Transverse colon (tissue), 4 donors: Measurements from ENCODE around the gene PHF21A. TPM values are rescaled to one million over a fixed set of nuclear protein-coding genes. Genes with fewer than 3 reads are reported as not detected.

Experiments
- DNase-seq: peaks from one replicate; pipeline ENCODE4 v3.0.0-alpha.2; 2019
- H3K27ac ChIP-seq, 4 donors: fragments of 200-600 bp; sonication (generic); 2 replicates each; pipeline ENCODE4 v1.5.1; 2016 to 2018; ENCODE audit warnings: inconsistent platforms in 4 of 4
- H3K27me3 ChIP-seq: fragments of 200-600 bp; sonication (generic); 2 replicates; pipeline ENCODE4 v1.5.1; 2017; ENCODE audit warnings: inconsistent platforms
- H3K36me3 ChIP-seq, 4 donors: fragments of 200-600 bp; sonication (generic); 2 replicates each; pipeline ENCODE4 v1.5.1; 2017 to 2019; ENCODE audit warnings: inconsistent platforms in 4 of 4
- H3K4me1 ChIP-seq, 4 donors: fragments of 200-600 bp; sonication (generic); 2 replicates each; pipeline ENCODE4 v1.5.1; 2017 to 2020; ENCODE audit warnings: inconsistent platforms in 4 of 4
- H3K4me3 ChIP-seq, 4 donors: fragments of 200-600 bp; sonication (generic); 1 replicate in 1 of 4; 2 replicates in 3 of 4; pipeline versions ENCODE4 v1.5.1 to v1.6.1; 2017 to 2019; ENCODE audit warnings: inconsistent platforms in 4 of 4
- H3K9me3 ChIP-seq, 2 donors: fragments of 200-600 bp; sonication (generic); 2 replicates each; pipeline ENCODE4 v1.5.1; 2017 to 2019; ENCODE audit warnings: inconsistent platforms in 2 of 2
- EP300 ChIP-seq: sonication (generic); formaldehyde crosslinking; IDR thresholded peaks from one replicate; pipeline ENCODE4 v1.6.1; 2017; ENCODE audit warnings: antibody characterized with exemption, low read depth
- POLR2A ChIP-seq: fragments of 450-650 bp; IDR thresholded peaks from one replicate; pipeline ENCODE4 v1.6.1; 2016; ENCODE audit warnings: antibody characterized with exemption, mild to moderate bottlenecking, moderate library complexity
- POLR2AphosphoS5 ChIP-seq, 3 donors: sonication (generic); formaldehyde crosslinking; IDR thresholded peaks; one replicate each; pipeline ENCODE4 v1.6.1; 2016; ENCODE audit warnings: antibody characterized with exemption in 3 of 3
- whole genome bisulfite sequencing, 2 donors: methylation state at CpG; one replicate each; pipeline ENCODE4 v1.1.5; 2018; ENCODE audit warnings: low coverage in 1 of 2; 5-methylcytosine and 5-hydroxymethylcytosine counted together
- in situ Hi-C, 4 donors: fragments of 200-750 bp; cut with MboI; loops; one replicate each; pipeline versions ENCODE4 v1.15.0 to v1.15.1; 2017; ENCODE audit warnings: low sequenced_read_pairs in 3 of 4, low pct_ligation_motif_present in 1 of 4, low pct_unique_long_range_greater_than_20kb in 1 of 4
- intact Hi-C: fragments of 100-400 bp; cut with DNase I; formaldehyde crosslinking; loops from one replicate; pipeline ENCODE4 v1.15.1; 2023; ENCODE audit warnings: low total_unique reads
- total RNA-seq, 4 donors: library from RNA; depleted of rRNA; stranded (reverse); fragments of >200 nt; gene quantifications; one replicate each; pipeline ENCODE4 v1.1.0, GENCODE V29; 2016
- TF ChIP-seq, protein P1 (sequence below), 5 experiments: fragments of 200-600 bp in 3 of 5; fragments of 450-650 bp in 2 of 5; sonication (generic) in 3 of 5; IDR thresholded peaks; 1 replicate in 2 of 5; 2 replicates in 3 of 5; pipeline ENCODE4 v1.5.1; 2016 to 2017; ENCODE audit warnings: antibody characterized with exemption in 5 of 5, inconsistent platforms in 3 of 5, mild to moderate bottlenecking in 2 of 5, moderate library complexity in 1 of 5

PHF21A gene
- total RNA-seq, 4 donors from 2014 or later, result 18.6 to 57.2 (median 40.2) TPM

DNA sequence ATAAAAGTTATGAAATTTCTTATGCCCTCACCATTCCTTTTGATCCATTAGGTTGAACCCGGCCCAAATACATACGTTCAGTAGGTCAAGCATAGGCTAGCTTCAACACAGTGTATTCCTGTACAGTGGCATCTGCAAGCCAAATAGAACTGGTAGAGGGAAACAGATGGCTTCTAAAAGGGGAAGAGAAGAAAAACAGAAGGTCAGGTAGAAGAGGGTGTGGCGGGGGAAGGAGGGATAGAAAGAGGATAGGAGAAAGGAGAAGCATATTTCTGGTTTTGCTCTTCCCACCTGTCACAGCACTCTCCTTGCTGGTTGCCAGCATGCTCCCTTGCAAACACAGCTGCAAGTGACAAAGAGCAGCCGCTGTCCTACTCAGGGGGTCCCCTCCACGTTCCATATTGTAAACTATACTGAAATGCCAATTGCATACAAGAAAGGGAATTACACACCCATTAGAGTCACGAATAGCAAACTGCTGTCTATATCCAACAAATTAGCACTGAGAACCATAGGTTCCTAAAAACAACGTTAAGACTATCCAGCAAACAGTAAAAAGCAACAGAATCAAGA is 71.8 kb downstream of the PHF21A start:
- Histone ChIP-seq H3K9me3 (no peaks in the 10 kb centered on the region), H3K36me3 (peaks cover 0 to 3% (median 0%) of the 10 kb centered on the region in 4 donors), H3K4me1 (peaks cover 0 to 30% (median 12%) of the 10 kb centered on the region in 4 donors), H3K4me3 (no peak overlapping the region), H3K27ac (peak overlapping the region in 3 of 4 donors; percentile 16 to 31 (median 21)), H3K27me3 (no peaks in the 10 kb centered on the region)
- in situ Hi-C loops (no loop called here), intact Hi-C loops (no loop called here)
- 79 to 84% methylated on average over 7 of the region's 7 CpGs for WGBS, 2 donors
- no peak for DNase-seq
- TF ChIP-seq, protein P1, sequence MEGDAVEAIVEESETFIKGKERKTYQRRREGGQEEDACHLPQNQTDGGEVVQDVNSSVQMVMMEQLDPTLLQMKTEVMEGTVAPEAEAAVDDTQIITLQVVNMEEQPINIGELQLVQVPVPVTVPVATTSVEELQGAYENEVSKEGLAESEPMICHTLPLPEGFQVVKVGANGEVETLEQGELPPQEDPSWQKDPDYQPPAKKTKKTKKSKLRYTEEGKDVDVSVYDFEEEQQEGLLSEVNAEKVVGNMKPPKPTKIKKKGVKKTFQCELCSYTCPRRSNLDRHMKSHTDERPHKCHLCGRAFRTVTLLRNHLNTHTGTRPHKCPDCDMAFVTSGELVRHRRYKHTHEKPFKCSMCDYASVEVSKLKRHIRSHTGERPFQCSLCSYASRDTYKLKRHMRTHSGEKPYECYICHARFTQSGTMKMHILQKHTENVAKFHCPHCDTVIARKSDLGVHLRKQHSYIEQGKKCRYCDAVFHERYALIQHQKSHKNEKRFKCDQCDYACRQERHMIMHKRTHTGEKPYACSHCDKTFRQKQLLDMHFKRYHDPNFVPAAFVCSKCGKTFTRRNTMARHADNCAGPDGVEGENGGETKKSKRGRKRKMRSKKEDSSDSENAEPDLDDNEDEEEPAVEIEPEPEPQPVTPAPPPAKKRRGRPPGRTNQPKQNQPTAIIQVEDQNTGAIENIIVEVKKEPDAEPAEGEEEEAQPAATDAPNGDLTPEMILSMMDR (IDR thresholded peaks at IDR 0.05), result no peak
- TF ChIP-seq POLR2A, result no peak
- TF ChIP-seq POLR2AphosphoS5 (IDR thresholded peaks at IDR 0.05), result no peak
- no peak for TF ChIP-seq EP300

DNA sequence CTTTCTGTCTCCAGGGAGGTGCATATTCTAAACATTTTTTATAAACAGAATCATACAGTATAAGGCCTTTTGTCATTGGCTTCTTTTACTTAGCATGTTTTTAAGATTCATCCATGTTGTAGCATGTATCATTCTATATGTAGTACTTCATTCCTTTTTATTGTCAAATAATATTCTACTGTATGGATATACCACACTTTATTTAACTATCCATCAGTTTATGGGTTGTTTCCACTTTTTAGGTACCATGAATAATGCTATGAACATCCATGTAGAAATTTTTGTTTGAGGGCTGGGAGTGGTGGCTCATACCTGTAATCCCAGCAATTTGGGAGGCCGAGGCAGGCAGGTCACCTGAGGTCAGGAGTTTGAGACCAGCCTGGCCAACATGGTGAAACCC is 73.1 kb downstream of the PHF21A start:
- intact Hi-C loops, result no loop called here
- TF ChIP-seq POLR2A, result no peak
- TF ChIP-seq, protein P1 (IDR thresholded peaks at IDR 0.05), result no peak
- no peak for TF ChIP-seq POLR2AphosphoS5 (IDR thresholded peaks at IDR 0.05)
- TF ChIP-seq EP300, result no peak
- no peaks in the 10 kb centered on the region for H3K9me3 ChIP-seq
- WGBS, 2 donors, result 100% methylated on average over 1 of the region's 1 CpG; no CpG with 5 or more reads in 1 of the 2 donors
- peaks cover 0 to 3% (median 0%) of the 10 kb centered on the region in 4 donors for H3K36me3 ChIP-seq
- in situ Hi-C loops, result no loop called here
- H3K4me1 ChIP-seq, result peaks cover 0 to 34% (median 12%) of the 10 kb centered on the region in 4 donors
- no peaks in the 10 kb centered on the region for H3K27me3 ChIP-seq
- H3K27ac ChIP-seq, result no peak overlapping the region
- no peak for DNase-seq
- no peak overlapping the region for H3K4me3 ChIP-seq

DNA sequence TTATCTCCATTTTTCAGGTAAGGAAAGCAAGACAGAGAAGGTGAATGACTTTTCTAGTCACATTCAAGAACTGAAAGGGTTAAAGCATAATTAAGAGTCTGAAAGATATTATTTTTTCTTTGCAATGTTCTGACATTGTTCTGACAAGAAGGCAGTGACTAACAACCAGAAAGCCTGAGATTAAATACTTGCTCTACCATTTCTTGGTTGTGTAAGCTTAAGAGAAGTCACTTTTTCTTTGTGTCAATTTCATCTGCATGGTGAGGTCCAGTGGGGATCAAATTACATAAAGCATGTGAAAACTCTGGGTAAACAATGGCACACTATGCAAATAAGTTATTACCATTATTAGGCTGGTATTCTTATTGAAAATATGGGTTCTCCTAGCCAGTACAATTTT is 73.7 kb downstream of the PHF21A start:
- DNase-seq, result no peak
- intact Hi-C loops, result no loop called here
- in situ Hi-C loops, result no loop called here
- H3K36me3 ChIP-seq, result peaks cover 0 to 3% (median 0%) of the 10 kb centered on the region in 4 donors
- peaks cover 0 to 34% (median 12%) of the 10 kb centered on the region in 4 donors for H3K4me1 ChIP-seq
- no peaks in the 10 kb centered on the region for H3K27me3 ChIP-seq
- TF ChIP-seq POLR2AphosphoS5 (IDR thresholded peaks at IDR 0.05), result no peak
- TF ChIP-seq POLR2A, result no peak
- TF ChIP-seq, protein P1 (IDR thresholded peaks at IDR 0.05), result no peak
- TF ChIP-seq EP300, result no peak
- no peak overlapping the region for H3K27ac ChIP-seq
- no peak overlapping the region for H3K4me3 ChIP-seq
- H3K9me3 ChIP-seq, result no peaks in the 10 kb centered on the region

DNA sequence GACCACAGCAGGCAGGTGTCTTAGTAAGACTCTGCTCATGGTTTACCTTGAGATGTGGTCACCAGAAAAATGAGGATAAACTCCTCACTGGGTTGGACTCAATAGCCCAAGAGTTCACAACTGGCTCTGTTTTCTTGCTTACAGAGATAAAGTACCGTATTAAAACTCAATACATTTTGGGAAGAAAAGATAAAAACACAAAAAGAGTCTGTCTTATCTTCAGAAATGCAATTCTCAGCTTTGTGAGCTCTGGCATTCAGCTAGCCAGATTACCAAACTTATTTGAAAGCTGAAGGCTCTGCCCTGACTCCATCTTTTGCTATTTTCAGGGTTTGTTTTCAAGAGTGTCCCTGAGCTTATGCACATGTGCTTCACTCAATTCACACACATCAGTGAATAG is 75.4 kb downstream of the PHF21A start:
- Histone ChIP-seq H3K4me1 (peaks cover 0 to 27% (median 12%) of the 10 kb centered on the region in 4 donors), H3K9me3 (no peaks in the 10 kb centered on the region), H3K27me3 (no peaks in the 10 kb centered on the region), H3K36me3 (peaks cover 0 to 3% (median 0%) of the 10 kb centered on the region in 4 donors), H3K4me3 (no peak overlapping the region), H3K27ac (no peak overlapping the region)
- DNase-seq, result no peak
- WGBS, 2 donors, result 80 to 94% methylated on average over 1 of the region's 1 CpG
- TF ChIP-seq, protein P1 (IDR thresholded peaks at IDR 0.05), result no peak
- TF ChIP-seq POLR2A (no peak), EP300 (no peak)
- in situ Hi-C loops (no loop called here), intact Hi-C loops (no loop called here)
